SK-N-MC (cell line): Measurements from ENCODE around the gene LIN28A.
"Not testable (repeated sequence)": the region's sequence is repeated elsewhere in the genome, so short reads cannot be mapped to it uniquely, and the experiment has no call there.

Source experiments
- DNase-seq: peaks from one replicate; pipeline ENCODE4 v3.0.0-alpha.2; 2011; ENCODE audit warnings: low read depth, low spot score
- H3K27ac ChIP-seq: fragments of 200-600 bp; sonication (generic); 2 replicates; pipeline ENCODE4 v1.5.1; 2016; ENCODE audit warnings: mixed run types
- H3K36me3 ChIP-seq: fragments of 200-600 bp; sonication (generic); 2 replicates; pipeline ENCODE4 v1.6.1; 2017; ENCODE audit warnings: antibody characterized with exemption, low read length, mixed read lengths; ENCODE audit not compliant: insufficient read depth
- H3K4me3 ChIP-seq: fragments of 200-600 bp; sonication (generic); 2 replicates; pipeline ENCODE4 v1.5.1; 2016
- H3K9ac ChIP-seq: fragments of 200-600 bp; sonication (generic); 2 replicates; pipeline ENCODE4 v1.8.0; 2017; ENCODE audit warnings: mixed run types, mixed read lengths; ENCODE audit not compliant: insufficient read length
- H3K9me3 ChIP-seq: fragments of 200-600 bp; sonication (generic); 2 replicates; pipeline ENCODE4 v1.6.1; 2017; ENCODE audit warnings: low read depth, mild to moderate bottlenecking, antibody characterized with exemption, low read length, moderate library complexity, mixed read lengths
- EZH2 ChIP-seq: fragments of 200-600 bp; sonication (generic); IDR thresholded peaks from one replicate; pipeline ENCODE4 v1.6.1; 2017; ENCODE audit warnings: antibody characterized with exemption
- FOXP2 ChIP-seq: optimal IDR thresholded peaks from 2 replicates; pipeline ENCODE3; 2011; ENCODE audit warnings: mild to moderate bottlenecking, moderate library complexity; ENCODE audit not compliant: insufficient read depth; ENCODE audit errors: extremely low read length, control extremely low read depth
- POLR2AphosphoS5 ChIP-seq: IDR thresholded peaks from 2 replicates; pipeline ENCODE4 v1.6.1; 2012; ENCODE audit warnings: mild to moderate bottlenecking, low read depth, low read length, borderline replicate concordance

Gene LIN28A

GRCh38 chr1:26370591-26371382 lies 39.8 kb upstream of the LIN28A start:
- Histone ChIP-seq H3K27ac (no peak overlapping the region), H3K4me3 (no peak overlapping the region), H3K36me3 (no peaks in the 10 kb centered on the region), H3K9me3 (no peaks in the 10 kb centered on the region), H3K9ac (no peak overlapping the region)
- no peak for DNase-seq
- TF ChIP-seq POLR2AphosphoS5, result no peak
- no peak for TF ChIP-seq FOXP2
- no peak for TF ChIP-seq EZH2

DNA sequence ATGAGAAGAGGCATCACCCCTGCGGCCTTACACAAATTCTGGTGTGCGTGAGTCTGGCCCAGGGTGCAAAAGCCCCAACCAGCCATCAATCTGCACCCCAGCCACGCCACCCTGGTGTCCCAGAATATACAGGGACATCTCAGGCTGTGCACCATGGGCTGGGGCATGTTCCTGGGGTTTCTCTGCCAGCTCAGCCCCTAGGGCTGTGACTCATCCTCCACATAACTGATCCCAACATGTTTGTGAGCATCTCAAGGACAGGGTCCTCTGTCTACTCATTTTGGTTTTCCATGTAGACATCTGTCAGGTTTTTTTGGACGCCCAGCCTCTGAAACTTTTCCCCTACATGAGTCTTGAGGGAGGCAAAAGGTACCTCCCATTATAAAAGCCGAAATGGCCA lies 38.6 kb upstream of the LIN28A start:
- Histone ChIP-seq H3K27ac (no peak overlapping the region), H3K9ac (no peak overlapping the region), H3K36me3 (no peaks in the 10 kb centered on the region), H3K4me3 (no peak overlapping the region), H3K9me3 (no peaks in the 10 kb centered on the region)
- TF ChIP-seq FOXP2 (no peak), POLR2AphosphoS5 (no peak), EZH2 (no peak)
- DNase-seq, result no peak

- H3K4me3 ChIP-seq, H3K36me3 ChIP-seq, H3K9ac ChIP-seq, H3K9me3 ChIP-seq, H3K27ac ChIP-seq, DNase-seq: not testable (repeated sequence)
Observed at GRCh38 chr1:26372611-26373010, 38.0 kb upstream of the LIN28A start, which contains the start of gene ZNF683. ZNF683 (minus strand) TSS chr1:26372750; CDS start chr1:26368571, 4,179 bp downstream.

DNA sequence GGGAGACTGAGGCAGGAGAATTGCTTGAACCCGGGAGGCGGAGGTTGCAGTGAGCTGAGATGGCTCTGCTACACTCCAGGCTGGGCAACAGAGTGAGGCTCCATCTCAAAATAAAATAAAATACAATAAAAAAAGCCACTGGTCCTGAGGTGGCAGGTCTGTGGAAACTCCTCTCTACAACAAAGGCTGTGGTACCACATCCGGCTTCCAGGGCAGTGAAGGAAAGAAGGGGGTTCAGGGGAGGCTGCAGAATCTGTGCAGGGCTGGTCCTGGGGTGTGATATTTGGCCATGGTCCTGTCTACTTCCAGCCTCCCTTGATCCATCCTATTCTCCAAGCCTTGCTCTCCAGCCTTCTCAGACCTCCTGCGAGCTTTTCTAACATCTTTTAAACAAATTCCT lies 37.3 kb upstream of the LIN28A start:
- Histone ChIP-seq H3K9ac (no peak overlapping the region), H3K27ac (no peak overlapping the region), H3K4me3 (no peak overlapping the region), H3K36me3 (no peaks in the 10 kb centered on the region), H3K9me3 (no peaks in the 10 kb centered on the region)
- DNase-seq, result no peak
- TF ChIP-seq POLR2AphosphoS5, result no peak
- no peak for TF ChIP-seq EZH2
- TF ChIP-seq FOXP2, result no peak

DNA sequence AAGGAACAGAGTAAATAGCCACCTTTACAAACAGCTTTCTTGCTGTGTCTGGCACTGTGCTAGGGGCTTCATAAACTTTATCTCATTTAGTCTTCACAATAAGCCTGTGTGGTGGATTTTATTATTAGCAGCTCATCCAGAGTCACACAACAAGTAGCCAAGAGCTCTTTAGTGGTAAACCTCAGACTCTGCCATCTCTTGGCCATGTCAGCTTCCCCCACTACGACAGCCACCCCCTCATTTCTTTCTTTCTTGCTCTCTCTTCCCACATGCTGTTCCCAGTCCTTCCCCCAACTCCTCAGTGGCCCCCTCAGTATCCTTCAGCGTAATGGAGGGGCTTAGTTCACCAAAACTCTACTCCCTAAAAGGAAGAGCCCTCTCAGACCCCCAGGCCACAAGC lies 36.8 kb upstream of the LIN28A start:
- no peak overlapping the region for H3K27ac ChIP-seq
- no peaks in the 10 kb centered on the region for H3K9me3 ChIP-seq
- DNase-seq, result no peak
- no peak overlapping the region for H3K4me3 ChIP-seq
- no peak overlapping the region for H3K9ac ChIP-seq
- TF ChIP-seq POLR2AphosphoS5 (no peak), EZH2 (no peak), FOXP2 (no peak)
- no peaks in the 10 kb centered on the region for H3K36me3 ChIP-seq

DNA sequence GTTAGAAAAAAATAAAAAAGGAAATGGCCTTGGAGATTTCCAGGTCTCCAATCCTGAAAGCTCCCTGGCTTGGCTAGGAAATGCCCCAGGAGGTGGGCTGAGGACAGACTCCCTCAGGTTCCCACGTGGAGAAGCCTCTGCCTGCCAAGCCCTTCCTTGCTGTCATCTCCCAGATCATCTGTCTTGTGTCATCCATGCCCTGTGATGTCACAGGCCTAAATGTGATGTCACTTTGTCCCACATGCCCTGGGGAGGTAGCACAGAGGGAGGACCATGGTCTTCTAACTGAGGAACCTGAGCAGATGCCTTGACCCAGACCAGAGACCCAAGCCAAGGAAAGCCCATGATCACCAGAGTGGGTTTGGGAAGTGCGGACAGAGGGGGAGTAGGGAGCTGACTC lies 36.3 kb upstream of the LIN28A start:
- not testable (repeated sequence) for DNase-seq, H3K4me3 ChIP-seq, H3K36me3 ChIP-seq, H3K9me3 ChIP-seq, H3K9ac ChIP-seq, H3K27ac ChIP-seq

- H3K4me3 ChIP-seq, result no peak overlapping the region
- H3K27ac ChIP-seq, result no peak overlapping the region
- DNase-seq, result no peak
- no peaks in the 10 kb centered on the region for H3K9me3 ChIP-seq
- H3K9ac ChIP-seq, result no peak overlapping the region
- TF ChIP-seq FOXP2 (no peak), EZH2 (no peak), POLR2AphosphoS5 (no peak)
- no peaks in the 10 kb centered on the region for H3K36me3 ChIP-seq
Observed at GRCh38 chr1:26375081-26375480, 35.5 kb upstream of the LIN28A start.

DNA sequence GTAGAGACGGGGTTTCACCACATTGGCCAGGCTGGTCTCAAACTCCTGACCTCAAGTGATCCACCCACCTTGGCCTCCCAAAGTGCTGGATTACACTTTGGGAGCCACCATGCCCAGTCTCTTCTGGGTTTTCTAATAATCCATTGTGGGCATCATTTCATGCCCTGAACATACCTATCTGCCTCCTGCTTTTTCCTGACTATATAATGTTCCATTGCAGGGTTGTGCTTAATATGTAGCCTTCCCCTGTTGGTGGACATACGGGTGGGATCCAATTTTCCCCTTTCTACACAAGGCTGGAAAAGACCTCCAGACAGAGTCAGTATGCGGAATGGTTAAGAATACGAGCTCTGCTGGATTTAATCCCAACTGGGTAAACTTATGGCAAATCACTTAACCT lies 34.6 kb upstream of the LIN28A start:
- TF ChIP-seq POLR2AphosphoS5 (no peak), FOXP2 (no peak), EZH2 (no peak)
- Histone ChIP-seq H3K9ac (no peak overlapping the region), H3K36me3 (no peaks in the 10 kb centered on the region), H3K9me3 (no peaks in the 10 kb centered on the region), H3K27ac (no peak overlapping the region), H3K4me3 (no peak overlapping the region)
- no peak for DNase-seq

GRCh38 chr1:26378088-26378878 lies 32.3 kb upstream of the LIN28A start:
- DNase-seq, result no peak
- no peak overlapping the region for H3K9ac ChIP-seq
- H3K9me3 ChIP-seq, result no peaks in the 10 kb centered on the region
- H3K36me3 ChIP-seq, result no peaks in the 10 kb centered on the region
- H3K27ac ChIP-seq, result no peak overlapping the region
- no peak for TF ChIP-seq POLR2AphosphoS5
- TF ChIP-seq FOXP2, result no peak
- TF ChIP-seq EZH2, result no peak
- H3K4me3 ChIP-seq, result no peak overlapping the region

GRCh38 chr1:26378879-26379251 lies 31.8 kb upstream of the LIN28A start:
- no peak overlapping the region for H3K4me3 ChIP-seq
- H3K27ac ChIP-seq, result no peak overlapping the region
- H3K36me3 ChIP-seq, result no peaks in the 10 kb centered on the region
- no peaks in the 10 kb centered on the region for H3K9me3 ChIP-seq
- TF ChIP-seq FOXP2, result no peak
- TF ChIP-seq POLR2AphosphoS5, result no peak
- no peak for TF ChIP-seq EZH2
- no peak overlapping the region for H3K9ac ChIP-seq
- DNase-seq, result no peak
